Hematopoietic multipotent progenitor cell treated with erythropoietin and hydrocortisone succinate and interleukin-3 and kit ligand, for 8 days (in vitro differentiated cells): ENCODE measurements around the gene ZNF638.
A peak's percentile ranks its signal among the peaks of the same experiment; 100 is the strongest.

Source experiments
- DNase-seq: peaks from one replicate; pipeline ENCODE4 v3.0.0-alpha.2; 2015

The ZNF638 gene

DNA sequence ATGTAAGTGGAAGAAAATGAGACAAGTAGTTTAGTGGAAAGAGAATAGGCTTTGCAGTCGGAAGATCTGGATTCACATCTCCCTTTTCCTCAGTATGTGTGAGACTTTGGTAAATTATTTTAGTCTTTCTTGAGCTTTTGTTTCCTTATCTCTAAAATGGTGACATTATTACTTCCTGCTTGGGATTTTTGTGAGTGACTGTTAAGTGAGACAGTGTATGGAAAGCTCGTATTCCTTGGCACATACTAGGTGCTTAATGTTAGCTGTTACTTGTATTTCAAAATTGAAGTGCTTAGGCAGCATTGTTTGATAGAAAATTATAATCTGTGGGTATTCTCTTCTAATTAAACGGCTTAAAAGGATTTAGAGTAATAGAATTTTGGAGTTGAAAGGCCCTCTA lies 2.0 kb downstream of the ZNF638 start:
- peak; percentile 31 for DNase-seq

DNA sequence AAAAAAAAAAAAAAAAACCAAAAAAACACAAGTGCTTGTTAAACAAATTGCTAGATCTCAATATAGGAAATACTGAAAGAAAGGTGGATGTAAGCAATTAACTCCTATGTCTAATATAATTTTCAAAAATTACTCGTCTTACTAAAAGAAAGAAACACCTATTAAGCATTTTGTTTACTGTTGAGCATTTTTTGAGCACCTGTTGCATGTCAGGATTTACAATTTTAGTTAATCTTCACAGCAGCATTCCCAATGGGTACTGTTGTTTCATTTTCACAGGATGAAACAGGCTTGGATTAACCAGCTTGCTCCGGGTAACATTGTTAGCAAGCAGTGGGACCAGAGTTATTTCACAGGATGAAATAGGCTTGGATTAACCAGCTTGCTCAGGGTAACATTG lies 4.8 kb downstream of the ZNF638 start:
- DNase-seq: no peak

DNA sequence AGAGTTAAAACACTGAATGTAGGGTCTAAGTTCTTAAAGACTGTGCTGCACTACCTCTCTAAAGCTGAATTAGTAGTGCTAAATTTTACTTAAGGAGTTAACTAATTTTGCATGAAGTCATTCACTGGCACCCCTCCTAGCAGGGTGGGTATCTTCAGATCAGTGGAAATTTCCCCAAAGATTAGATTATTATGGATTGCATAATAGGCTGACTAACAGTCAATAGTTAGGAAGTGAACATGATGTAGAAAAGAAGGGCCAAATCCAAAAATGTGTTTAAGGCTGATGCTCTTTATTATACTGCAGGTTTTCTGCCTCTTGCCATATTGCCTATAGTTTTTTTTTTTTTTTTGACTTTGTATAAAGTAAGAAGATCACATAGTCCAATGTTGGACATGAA lies 5.2 kb downstream of the ZNF638 start:
- no peak for DNase-seq

DNA sequence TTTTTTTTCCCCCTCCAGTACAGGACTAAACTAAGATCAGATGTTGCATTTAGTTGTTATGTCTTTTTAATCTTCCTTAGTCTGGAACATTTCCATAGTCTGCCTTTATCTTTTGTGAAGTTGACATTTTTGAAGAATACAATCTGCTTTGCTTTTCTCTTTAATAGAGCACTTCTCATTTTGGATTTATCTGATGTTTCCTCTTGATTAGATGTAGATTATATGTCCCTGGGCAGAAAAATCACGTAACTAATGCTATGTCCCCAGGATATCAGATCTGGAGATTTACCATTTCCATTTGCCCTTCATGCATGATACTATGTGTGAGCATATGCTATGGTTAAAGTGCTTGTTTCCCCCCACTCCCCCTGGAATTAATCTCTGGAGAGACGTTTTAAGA lies 6.2 kb downstream of the ZNF638 start:
- no peak for DNase-seq

DNA sequence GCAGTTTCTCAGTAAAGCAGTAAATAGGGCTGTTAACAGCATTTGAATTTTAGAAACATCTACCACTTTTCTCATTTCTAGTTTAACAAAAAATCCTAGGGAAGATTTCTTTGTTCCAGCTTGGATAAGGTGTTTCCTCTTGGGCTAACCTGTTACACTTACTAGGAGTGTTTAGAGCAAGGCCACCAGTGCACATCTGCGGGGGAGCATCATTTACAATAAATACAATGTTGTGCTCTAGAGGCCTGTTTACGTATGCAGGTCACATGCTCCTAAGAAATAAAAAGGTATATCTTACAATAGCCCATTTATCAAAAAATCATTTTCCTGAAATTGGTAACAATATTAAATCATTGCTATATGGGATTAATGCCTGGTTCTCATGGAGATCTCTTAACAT lies 8.1 kb downstream of the ZNF638 start:
- DNase-seq: no peak

DNA sequence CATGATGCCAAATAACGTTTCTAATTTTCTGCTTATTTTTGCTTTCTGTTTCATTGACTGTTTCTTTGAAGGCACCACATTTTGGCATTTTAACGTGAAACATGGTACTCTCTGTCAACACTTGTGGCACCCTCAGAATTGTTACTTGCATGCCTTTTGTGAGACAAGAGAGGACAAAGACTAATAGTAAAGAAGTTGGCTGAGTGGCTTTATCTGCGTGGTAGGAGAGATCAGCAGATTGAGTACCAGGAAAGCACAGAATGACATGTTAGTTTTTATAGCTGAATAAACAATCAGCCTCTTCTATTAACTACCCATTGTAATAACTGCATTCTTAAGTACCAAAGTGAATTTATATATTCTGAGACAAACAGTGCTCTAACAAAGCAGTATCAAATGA lies 8.6 kb downstream of the ZNF638 start:
- no peak for DNase-seq

DNA sequence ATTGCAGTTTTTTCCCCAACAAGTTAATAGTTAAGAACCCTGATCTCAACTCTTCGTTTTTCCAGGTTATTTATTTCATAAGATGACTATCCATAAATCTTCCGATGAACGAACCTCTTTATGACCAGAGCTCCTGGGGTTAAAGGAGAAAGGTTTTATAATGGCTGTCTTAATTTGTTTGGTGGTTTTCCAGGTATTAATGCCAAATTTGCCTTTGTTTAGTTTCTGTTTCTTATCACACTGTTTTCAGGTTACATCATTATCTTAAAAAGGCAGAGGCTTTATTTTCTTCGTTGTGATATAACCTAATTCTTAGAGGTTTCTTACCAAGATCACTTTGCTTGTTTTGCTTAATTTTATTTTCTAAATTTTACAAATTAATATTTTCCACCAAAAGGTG lies 10.1 kb downstream of the ZNF638 start:
- DNase-seq: peak; percentile 26

DNA sequence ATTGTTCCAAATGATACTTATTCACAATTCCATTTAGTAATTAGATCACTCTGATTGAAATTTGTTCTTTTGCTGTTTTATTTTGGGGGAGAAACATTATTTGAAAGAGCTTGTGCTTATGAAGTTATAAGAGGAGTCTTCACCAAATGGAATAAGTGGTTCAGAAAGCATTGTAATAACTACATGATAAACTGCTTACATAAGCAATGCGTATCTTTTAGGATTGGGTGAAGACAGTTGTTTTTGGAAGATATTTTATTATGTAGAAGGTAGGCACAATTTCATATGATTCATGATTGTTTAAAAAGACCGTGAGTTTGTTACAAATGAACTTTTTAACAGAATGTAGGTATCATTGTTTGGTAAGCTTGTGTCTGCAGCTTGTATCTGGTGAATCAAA lies 14.5 kb downstream of the ZNF638 start:
- DNase-seq: no peak

DNA sequence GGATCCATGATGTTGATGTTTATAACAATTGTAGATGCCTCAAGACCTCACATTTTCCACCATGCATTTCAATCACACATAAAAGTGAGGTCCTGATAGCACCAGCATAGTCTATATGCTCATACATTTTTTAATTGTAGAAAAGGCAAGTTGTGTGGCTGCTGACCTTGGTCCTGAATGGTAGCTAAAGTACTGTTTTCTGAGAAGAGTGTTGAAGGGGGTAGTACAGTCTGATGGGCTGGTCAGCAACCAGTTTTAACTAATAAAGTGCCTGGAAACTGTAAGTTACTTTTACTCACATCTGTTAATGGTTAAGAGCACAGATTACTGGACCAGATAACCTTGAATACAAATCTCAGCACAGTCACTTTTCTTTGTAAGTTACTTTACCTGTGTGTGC lies 15.9 kb downstream of the ZNF638 start:
- peak; percentile 51 for DNase-seq

DNA sequence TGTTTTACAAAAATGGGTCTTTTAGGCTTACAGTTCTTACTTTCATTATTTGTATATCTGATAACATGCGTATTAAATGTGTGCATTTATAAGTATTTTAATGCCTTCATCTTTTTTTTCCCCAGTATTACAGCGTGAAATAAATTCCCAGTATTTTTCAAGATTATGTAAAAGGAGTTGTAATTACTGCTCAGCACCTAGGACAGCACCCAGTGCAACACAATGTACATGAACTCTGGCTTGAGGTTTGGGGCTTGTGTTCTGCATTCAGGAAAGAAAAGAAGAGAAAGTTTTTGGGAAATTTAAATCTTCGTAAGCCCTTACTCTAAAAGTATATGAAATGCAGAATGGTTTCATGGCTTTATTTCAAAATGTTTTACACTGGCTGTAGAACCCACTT lies 16.7 kb downstream of the ZNF638 start:
- peak; percentile 43 for DNase-seq

DNA sequence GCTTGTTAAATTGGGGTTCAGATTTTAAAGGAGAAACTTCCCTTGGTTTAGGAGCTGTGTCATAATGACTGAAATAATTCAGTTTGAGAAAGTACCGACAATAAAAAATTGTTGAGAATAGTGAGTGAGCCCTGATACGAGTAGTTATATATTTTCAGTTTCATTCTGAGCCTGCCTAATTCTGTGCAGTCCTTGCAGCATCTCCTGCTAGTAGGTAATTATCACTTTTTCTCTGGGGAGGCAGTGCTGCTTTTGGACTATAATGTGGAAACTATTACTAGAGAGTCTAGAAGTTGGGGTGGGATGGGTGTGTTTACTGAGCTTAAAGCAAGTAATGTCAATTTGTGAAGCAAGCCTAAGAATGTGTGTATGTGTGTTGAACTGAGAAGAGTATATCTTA lies 21.7 kb downstream of the ZNF638 start:
- DNase-seq: no peak

DNA sequence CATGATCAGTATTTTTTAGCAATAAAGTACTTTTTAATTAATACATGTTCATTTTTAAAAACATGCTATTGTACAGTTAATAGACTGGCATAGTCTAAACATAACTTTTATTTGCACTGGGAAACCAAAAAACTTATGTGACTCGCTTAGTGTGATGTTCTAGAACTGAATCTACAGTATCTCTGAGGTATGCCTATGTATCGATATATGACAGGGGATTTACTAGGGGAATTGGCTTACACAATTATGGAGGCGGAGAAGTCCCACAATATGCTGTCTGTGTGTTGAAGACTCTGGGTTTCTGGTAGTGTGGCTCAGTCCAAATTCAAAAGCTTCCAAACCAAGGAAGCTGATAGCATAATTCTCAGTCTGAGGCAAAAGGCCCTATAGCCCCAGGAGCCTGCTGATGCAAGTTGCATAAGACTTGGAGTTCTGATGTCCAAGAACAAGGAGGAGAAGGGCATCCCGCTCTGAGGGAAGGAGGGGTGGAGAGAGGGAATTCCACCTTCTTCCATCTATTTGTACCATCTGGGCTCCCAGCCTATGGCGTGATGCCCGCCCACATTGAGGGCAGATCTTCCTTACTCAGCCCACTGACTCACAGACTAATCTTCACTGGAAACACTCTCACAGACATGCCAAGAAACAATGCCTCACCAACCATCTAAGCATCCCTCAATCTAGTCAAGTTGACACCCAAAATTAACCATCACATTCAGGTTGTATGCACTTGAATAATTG lies 27.5 kb downstream of the ZNF638 start:
- DNase-seq: no peak

DNA sequence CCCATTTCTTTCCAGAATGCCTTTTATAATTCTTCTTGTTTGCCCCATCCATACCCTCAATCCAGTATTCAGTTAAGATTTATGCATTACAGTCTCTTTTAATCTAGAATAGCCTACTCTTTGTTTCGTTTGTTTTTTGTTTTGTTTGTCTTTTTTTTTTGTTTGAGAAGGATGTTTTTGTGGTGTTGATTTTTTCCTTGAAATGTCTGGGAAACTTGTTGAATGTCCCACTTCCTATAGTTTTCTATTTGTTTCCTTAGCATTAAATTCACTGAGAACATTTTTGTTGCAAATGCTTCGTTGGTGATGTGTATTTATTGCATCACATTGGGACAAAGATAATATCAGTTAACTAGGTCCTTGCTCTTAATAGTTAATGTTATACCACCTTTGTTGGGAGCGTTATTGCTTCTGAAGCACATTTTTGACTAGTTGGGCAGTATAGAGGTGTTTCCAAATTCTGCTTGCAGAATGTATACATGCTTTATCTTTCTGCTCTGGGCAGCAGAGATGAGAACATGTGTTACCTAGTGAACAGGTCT lies 28.9 kb downstream of the ZNF638 start:
- no peak for DNase-seq

DNA sequence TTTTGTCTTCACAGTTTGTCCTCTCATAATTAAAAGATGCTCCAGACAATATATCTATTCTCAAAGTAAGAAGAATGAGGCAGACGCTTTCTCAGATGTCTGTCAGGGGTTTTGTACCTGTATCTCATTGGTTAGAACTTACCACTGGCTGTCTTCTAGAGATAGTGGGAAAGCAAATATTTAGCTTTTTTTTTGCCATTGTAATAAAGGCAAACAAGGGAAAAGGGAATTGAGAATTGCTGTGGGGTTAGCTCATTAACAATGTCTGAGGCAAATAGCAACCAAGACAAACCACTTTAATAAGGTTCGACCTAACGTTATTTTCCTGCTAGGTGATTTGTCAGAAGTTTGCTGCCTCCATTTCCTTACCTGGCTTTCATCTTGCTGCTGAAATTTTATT lies 30.0 kb downstream of the ZNF638 start:
- DNase-seq: no peak

DNA sequence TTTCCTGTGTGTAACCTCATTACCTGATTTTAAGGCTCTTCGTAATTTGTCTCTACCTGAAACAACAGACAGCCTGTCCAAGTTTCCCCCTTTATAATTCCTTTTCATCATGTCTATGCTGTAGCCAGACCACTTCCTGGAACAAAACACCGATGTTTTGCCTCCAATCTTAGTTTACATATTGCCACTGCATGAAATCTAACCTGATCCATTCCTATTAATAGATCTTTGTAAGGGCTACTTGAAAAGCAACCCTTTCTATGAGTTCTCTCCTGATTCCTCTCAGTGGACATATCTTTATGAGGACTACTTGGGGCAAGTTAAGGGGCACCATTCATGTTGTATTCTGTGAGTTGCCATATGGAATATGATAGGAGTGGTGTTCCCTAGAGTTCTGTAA lies 30.9 kb downstream of the ZNF638 start:
- DNase-seq: no peak

DNA sequence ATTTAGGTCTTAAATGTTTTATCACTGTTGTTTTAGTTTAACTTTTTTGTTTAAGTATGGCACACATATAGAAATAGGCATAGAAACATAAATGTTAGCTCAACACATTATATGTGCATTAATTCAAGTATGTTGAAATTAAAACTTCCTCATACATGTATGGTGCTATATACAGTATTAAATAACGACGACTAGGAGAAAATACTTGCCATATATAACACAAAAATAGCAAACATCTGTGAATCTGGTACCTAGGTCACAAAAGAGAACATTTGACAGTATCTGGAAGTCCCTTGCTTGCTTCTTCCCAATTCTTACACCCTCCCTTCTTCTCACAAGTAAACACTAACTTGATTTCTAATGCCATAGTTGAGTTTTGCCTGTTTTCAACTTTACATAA lies 38.4 kb downstream of the ZNF638 start:
- no peak for DNase-seq

DNA sequence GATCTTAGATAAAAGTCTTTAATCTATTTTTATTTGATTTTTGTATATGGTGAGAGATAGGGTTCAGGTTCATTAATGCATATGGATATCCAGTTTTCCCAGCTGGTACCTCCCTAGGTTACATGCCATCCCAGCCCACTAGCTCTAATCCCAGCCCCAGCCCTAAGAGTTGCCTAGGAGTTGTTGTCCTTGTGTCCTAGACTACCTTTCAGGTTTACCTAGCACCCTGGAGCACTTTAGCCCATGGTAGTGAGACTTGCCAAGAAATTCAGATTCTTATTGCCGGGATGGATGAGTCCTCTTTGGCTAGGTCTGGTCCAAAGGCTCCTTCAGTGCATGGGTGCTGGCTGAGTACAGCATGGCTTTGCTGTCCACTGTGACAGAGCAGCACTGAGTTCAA lies 40.5 kb downstream of the ZNF638 start:
- no peak for DNase-seq

DNA sequence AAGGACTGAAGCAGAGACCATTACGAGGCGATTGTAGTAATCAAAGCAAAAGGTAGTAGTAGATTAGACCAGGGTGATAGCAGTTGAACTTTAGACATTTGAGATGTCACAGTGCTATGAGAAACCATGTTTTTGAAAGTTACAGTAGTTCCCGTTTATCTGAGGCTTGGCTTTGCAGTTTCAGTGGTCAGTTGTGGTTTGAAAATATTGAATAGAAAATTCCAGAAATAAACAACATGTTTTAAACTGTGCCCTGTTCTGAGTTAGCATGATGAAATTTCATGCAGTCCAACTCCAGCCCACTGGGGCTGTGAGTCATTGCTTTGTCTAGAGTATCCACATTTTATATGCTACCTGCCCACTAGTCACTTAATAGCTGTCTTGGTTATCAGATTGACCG lies 47.5 kb downstream of the ZNF638 start:
- DNase-seq: no peak

DNA sequence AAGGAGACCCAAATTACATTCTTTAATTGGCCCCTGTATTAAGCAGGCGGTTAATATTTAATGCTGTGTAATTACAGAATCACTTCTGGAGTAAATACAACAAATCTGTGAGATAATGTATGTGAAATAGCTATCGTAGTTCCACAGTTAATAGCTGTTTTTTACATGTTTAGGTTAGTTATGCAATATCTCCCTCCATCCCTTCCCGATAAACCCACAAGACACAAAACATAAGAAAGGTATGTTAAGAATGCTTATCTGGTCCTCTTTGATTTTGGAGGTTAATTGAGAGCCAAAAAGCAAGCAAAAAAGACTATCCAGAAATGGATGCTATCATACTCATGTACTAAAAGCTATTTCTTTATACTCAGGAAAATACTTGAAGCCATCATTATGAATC lies 49.1 kb downstream of the ZNF638 start:
- DNase-seq: no peak

DNA sequence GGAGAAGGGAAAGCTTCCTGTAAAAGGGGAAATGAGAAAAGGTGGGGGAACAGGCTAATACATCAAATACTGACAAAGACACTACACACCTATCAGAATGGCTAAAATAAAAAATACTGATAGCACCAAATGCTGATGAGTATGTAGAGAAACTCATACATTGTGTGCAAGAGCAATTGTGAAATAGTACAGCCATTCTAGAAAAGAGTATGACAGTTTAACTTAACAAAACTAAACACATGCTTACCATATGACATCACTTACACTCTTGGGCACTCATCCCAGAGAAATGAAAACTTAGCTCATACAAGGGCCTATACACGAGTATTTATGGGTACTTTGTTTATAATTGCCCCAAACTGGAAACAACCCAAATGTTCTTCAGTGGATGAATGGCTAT lies 53.4 kb downstream of the ZNF638 start:
- no peak for DNase-seq

DNA sequence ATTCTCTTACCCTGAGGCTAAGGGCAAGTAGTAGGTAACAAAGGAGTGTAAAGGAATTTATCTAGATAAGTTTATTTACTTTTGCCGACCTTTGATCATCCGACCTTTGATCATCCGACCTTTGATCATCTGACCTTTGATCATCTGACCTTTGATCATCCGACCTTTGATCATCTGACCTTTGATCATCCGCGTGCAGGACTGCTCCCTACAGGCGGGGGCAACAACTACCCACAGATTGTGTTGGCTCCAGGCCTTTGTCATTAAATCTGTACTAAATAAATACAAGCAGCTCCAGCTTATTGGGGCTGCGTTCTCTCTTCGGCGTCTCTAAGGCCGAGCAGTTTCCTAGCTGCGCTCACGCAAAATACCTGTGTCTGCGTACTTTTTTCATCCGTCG lies 56.6 kb downstream of the ZNF638 start:
- DNase-seq: no peak

DNA sequence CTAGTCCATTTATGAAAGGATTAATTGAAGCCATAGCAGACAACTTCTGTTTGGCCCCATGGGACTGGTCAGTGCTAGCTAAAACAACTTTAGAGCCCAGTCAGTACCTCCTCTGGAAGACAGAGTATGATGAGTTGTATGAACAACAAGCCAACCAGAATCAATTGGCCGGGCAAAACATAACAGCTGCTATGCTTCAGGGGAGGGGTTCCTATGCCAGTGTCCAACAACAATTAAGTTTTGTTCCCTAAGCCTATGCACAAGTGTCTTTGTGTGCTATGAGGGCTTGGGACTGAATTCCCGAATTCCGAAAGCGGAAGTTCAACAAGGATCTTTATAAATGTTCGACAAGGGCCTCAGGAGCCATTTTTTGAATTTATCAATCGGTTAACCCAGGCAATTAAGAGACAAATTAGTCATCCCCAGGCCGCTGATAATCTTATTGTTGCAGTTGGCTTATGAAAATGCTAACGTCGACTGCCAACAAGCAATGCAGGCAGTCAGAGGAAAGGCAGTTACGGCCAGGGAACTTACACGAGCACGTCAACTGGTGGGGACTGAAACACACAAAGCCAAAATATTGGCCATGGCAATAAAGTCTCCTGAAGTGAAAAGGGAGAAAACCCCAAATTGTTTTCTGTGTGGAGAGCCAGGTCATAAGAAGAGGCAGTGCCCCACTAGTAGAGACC lies 57.9 kb downstream of the ZNF638 start:
- no peak for DNase-seq

DNA sequence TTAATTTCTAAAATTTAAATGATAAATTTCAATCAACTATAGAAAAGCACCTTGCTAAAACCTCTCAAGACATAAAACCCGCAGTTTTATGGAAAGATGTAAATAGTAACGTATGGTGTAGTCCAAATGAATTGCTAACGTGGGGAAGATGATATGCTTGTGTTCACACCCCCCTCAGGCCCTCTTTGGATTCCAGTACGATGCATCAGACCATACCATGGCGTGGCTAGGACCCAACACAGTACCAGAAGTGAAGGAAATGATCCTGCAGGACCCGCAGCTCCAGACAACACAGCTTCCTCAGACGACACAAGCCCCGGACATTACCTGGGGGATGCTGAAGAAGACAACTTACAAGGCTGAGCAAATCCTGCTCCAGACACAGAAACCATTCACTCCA lies 61.6 kb downstream of the ZNF638 start:
- no peak for DNase-seq

DNA sequence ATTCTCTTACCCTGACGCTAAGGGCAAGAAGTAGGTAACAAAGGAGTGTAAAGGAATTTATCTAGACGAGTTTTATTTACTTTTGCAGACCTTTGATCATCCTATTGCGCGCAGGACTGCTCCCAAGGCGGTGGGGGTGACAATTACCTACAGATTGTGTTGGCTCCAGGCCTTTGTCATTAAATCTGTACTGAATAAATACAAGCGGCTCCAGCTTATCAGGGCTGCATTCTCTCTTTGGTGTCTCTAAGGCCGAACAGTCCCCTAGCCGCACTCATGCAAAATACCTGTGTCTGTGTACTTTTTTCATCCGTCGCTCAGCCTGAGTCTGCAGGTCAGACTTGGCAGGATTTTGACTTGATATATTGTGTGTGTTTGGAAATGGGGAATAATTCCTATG lies 63.9 kb downstream of the ZNF638 start:
- no peak for DNase-seq

DNA sequence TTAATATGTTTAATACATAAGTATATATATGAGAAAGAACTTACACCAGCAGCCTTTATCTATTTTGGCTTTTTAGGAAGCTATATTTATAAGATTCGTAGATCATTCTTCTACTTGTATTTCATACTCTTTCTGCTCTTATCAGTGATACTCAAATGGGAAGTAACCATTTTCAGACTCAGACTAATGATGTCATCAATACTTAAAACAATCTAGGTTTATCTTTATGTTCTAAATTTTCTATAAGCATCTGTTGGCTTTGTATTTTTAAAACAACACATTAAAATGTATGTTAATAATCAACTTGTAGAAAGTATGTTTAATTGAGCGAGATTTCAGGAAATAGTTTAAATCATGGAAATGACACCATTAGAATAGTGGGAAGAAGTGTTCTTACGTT lies 70.8 kb downstream of the ZNF638 start:
- DNase-seq: no peak
